GM19467 (cell line): ENCODE data around the gene MYO10.

Source experiments
- ATAC-seq: cut with Tn5 transposase; IDR thresholded peaks from one replicate; pipeline ENCODE4 v1.9.1; 2021; ENCODE audit warnings: mild to moderate bottlenecking, moderate library complexity; ENCODE audit not compliant: unreplicated experiment

The MYO10 gene

GRCh38 chr5:16826379-16827125 lies 109.5 kb downstream of the MYO10 start:
- no peak for ATAC-seq

- ATAC-seq: no peak
Observed at GRCh38 chr5:16819522-16820167, 116.4 kb downstream of the MYO10 start.

GRCh38 chr5:16815432-16815831 lies 120.7 kb downstream of the MYO10 start:
- no peak for ATAC-seq

GRCh38 chr5:16812911-16813310 lies 123.2 kb downstream of the MYO10 start:
- ATAC-seq: no peak

- no peak for ATAC-seq
Observed at GRCh38 chr5:16812448-16812847, 123.6 kb downstream of the MYO10 start.

- no peak for ATAC-seq
Observed at GRCh38 chr5:16810208-16810854, 125.8 kb downstream of the MYO10 start.

- ATAC-seq: no peak
Observed at GRCh38 chr5:16809395-16810207, 126.5 kb downstream of the MYO10 start.

- no peak for ATAC-seq
Observed at GRCh38 chr5:16809010-16809394, 127.1 kb downstream of the MYO10 start.

- no peak for ATAC-seq
Observed at GRCh38 chr5:16808021-16808420, 128.1 kb downstream of the MYO10 start.

- ATAC-seq: no peak
Observed at GRCh38 chr5:16807547-16807864, 128.6 kb downstream of the MYO10 start.

- ATAC-seq: no peak
Observed at GRCh38 chr5:16806711-16807546, 129.2 kb downstream of the MYO10 start.

GRCh38 chr5:16805486-16805885 lies 130.6 kb downstream of the MYO10 start:
- no peak for ATAC-seq

- ATAC-seq: no peak
Observed at GRCh38 chr5:16803831-16804230, 132.3 kb downstream of the MYO10 start.

GRCh38 chr5:16800477-16800876 lies 135.6 kb downstream of the MYO10 start:
- no peak for ATAC-seq

- ATAC-seq: no peak
Observed at GRCh38 chr5:16799796-16800195, 136.3 kb downstream of the MYO10 start.

GRCh38 chr5:16797951-16798350 lies 138.1 kb downstream of the MYO10 start:
- no peak for ATAC-seq

GRCh38 chr5:16794269-16794913 lies 141.7 kb downstream of the MYO10 start:
- ATAC-seq: no peak

- no peak for ATAC-seq
Observed at GRCh38 chr5:16792598-16793275, 143.4 kb downstream of the MYO10 start.

GRCh38 chr5:16791904-16792597 lies 144.0 kb downstream of the MYO10 start:
- no peak for ATAC-seq
